K562 (cell line): ENCODE results near the gene EVI5L. TPM values are rescaled to one million over a fixed set of nuclear protein-coding genes. Genes with fewer than 3 reads are reported as not detected.

Experiments
- ATAC-seq: fragments of 200-7000 bp; cut with Tn5 transposase; 3 replicates; pipeline ENCODE4 v1.9.1; 2020; ENCODE audit warnings: moderate library complexity
- BruUV-seq: library from RNA; stranded (reverse); fragments of 400-500 nt; replicated peaks from 2 replicates; lab custom pipeline; 2021; lab: Mats Ljungman, UMichigan
- CTCF ChIA-PET: fragments of 300-600 bp; formaldehyde crosslinking; extraction: SDS; loops from one replicate; lab custom pipeline; 2021; ENCODE audit warnings: low intra/inter-chr PET ratio; lab: Yijun Ruan, JAX
- POLR2A ChIA-PET: fragments of 300-600, 350-650 bp; sonication (Branson Sonifier 250); formaldehyde crosslinking; extraction: SDS; loops from one replicate; lab custom pipeline; 2021; ENCODE audit warnings: antibody characterized with exemption, inconsistent platforms; lab: Yijun Ruan, JAX
- DNase-seq, 4 experiments: peaks; one replicate each; pipeline versions ENCODE4 v3.0.0 to v3.0.0-alpha.2; 2011 to 2018; ENCODE audit warnings: low spot score in 3 of 4, mixed read lengths in 3 of 4; ENCODE audit errors: extremely low read depth in 1 of 4
- FAIRE-seq: peaks from 2 replicates; lab custom pipeline; 2011; peaks lifted over from hg19 to GRCh38; lab: Jason Lieb, UNC
- H2AFZ ChIP-seq: 2 replicates; pipeline ENCODE4 v1.6.0; 2011; ENCODE audit warnings: low read depth, low read length, control low read depth, inconsistent platforms
- H3K27ac ChIP-seq: fragments of 200-600 bp; 3 replicates; pipeline ENCODE4 v1.8.0; 2011; ENCODE audit warnings: low read depth, mild to moderate bottlenecking, control low read depth, inconsistent platforms, low read length, moderate library complexity, mixed read lengths; ENCODE audit errors: extremely low read depth
- H3K27me3 ChIP-seq, 2 experiments: fragments of 300-600 bp in 1 of 2; 2 replicates in 1 of 2; 3 replicates in 1 of 2; pipeline versions ENCODE4 v1.6.0 to v1.8.0; 2011; ENCODE audit warnings: inconsistent platforms in 2 of 2, low read length in 2 of 2, mild to moderate bottlenecking in 1 of 2, mixed read lengths in 1 of 2, moderate library complexity in 1 of 2; ENCODE audit not compliant: control insufficient read depth in 2 of 2, insufficient read depth in 2 of 2
- H3K36me3 ChIP-seq: fragments of 300-600 bp; 3 replicates; pipeline ENCODE4 v1.8.0; 2011; ENCODE audit warnings: mild to moderate bottlenecking, low read length, inconsistent platforms; ENCODE audit not compliant: control insufficient read depth, insufficient read depth
- H3K4me1 ChIP-seq, 2 experiments: fragments of 200-600 bp in 1 of 2; replicated peaks in 1 of 2; 2 replicates in 1 of 2; 3 replicates in 1 of 2; pipeline versions ENCODE4 v1.5.1 to v1.8.0; 2011; ENCODE audit warnings: inconsistent platforms in 2 of 2, low read length in 2 of 2, mild to moderate bottlenecking in 1 of 2, mixed read lengths in 1 of 2, moderate library complexity in 1 of 2; ENCODE audit not compliant: control insufficient read depth in 2 of 2, insufficient read depth in 2 of 2
- H3K4me2 ChIP-seq: 2 replicates; pipeline ENCODE4 v1.6.1; 2011; ENCODE audit warnings: low read length, control low read depth, inconsistent platforms, mixed read lengths; ENCODE audit not compliant: insufficient read depth
- H3K4me3 ChIP-seq: fragments of 200-600 bp; sonication (generic), shearing (Covaris generic); 2 replicates; pipeline ENCODE4 v1.5.1; 2016; ENCODE audit warnings: control low read depth, inconsistent platforms
- H3K79me2 ChIP-seq: fragments of 200-600 bp; 3 replicates; pipeline ENCODE4 v1.8.0; 2011; ENCODE audit warnings: low read length, inconsistent platforms; ENCODE audit not compliant: control insufficient read depth, insufficient read depth
- H3K9ac ChIP-seq, 2 experiments: 2 replicates each; pipeline versions ENCODE4 v1.6.0 to v1.6.1; 2011; ENCODE audit warnings: low read depth in 2 of 2, low read length in 2 of 2, control low read depth in 1 of 2, inconsistent platforms in 1 of 2, mild to moderate bottlenecking in 1 of 2, mixed read lengths in 1 of 2; ENCODE audit not compliant: insufficient read depth in 1 of 2
- H3K9me1 ChIP-seq: one replicate; pipeline ENCODE4 v1.6.0; 2011; ENCODE audit warnings: inconsistent platforms, mild to moderate bottlenecking, low read length, moderate library complexity; ENCODE audit not compliant: control insufficient read depth, insufficient read depth
- H3K9me3 ChIP-seq: replicated peaks from 2 replicates; pipeline ENCODE4 v1.5.1; 2011; ENCODE audit warnings: low read depth, low read length, inconsistent platforms; ENCODE audit not compliant: control insufficient read depth, insufficient read depth
- H4K20me1 ChIP-seq: replicated peaks from 2 replicates; pipeline ENCODE4 v1.6.1; 2011; ENCODE audit warnings: low read length, inconsistent platforms, mixed read lengths; ENCODE audit not compliant: control insufficient read depth, insufficient read depth
- DDX20 ChIP-seq: fragments of 450-650 bp; IDR thresholded peaks from 2 replicates; pipeline ENCODE4 v1.6.1; 2016; ENCODE audit warnings: missing genetic modification characterization, low read depth, mild to moderate bottlenecking, missing compliant biosample characterization, moderate library complexity
- ELK3 ChIP-seq: fragments of 450-650 bp; formaldehyde crosslinking; IDR thresholded peaks from 2 replicates; pipeline ENCODE4 v1.4.0; 2020; ENCODE audit warnings: mild to moderate bottlenecking
- FOXP4 ChIP-seq: sonication (generic); formaldehyde crosslinking; IDR thresholded peaks from 2 replicates; pipeline ENCODE4 v1.8.0; 2022; ENCODE audit warnings: mild to moderate bottlenecking, missing genetic modification reagents, borderline replicate concordance
- HDAC8 ChIP-seq: fragments of 450-650 bp; IDR thresholded peaks from 2 replicates; pipeline ENCODE4 v1.6.1; 2016; ENCODE audit warnings: mild to moderate bottlenecking, missing genetic modification characterization, moderate library complexity, missing compliant biosample characterization
- KDM4B ChIP-seq, 2 experiments: fragments of 450-650 bp in 1 of 2; sonication (generic) in 1 of 2; IDR thresholded peaks; 2 replicates each; pipeline ENCODE4 v1.6.1; 2016 to 2017; ENCODE audit warnings: borderline replicate concordance in 2 of 2, antibody characterized with exemption in 1 of 2, low read depth in 1 of 2, mild to moderate bottlenecking in 1 of 2
- MTA1 ChIP-seq: fragments of 450-650 bp; IDR thresholded peaks from 2 replicates; pipeline ENCODE4 v1.6.1; 2017; ENCODE audit warnings: borderline replicate concordance
- POLR2H ChIP-seq: IDR thresholded peaks from 2 replicates; pipeline ENCODE4 v1.6.1; 2016; ENCODE audit warnings: missing genetic modification characterization, low read depth, mild to moderate bottlenecking, control low read depth, missing compliant biosample characterization, moderate library complexity
- RERE ChIP-seq: sonication (generic); formaldehyde crosslinking; IDR thresholded peaks from 2 replicates; pipeline ENCODE4 v1.8.0; 2023; ENCODE audit warnings: missing genetic modification reagents, mild to moderate bottlenecking, borderline replicate concordance
- TCF15 ChIP-seq: fragments of 250-450 bp; sonication (Bioruptor Pico); IDR thresholded peaks from 2 replicates; pipeline ENCODE4 v1.8.0; 2022; ENCODE audit warnings: moderate library complexity, mild to moderate bottlenecking, inconsistent platforms
- ZNF212 ChIP-seq: fragments of 450-650 bp; formaldehyde crosslinking; IDR thresholded peaks from 2 replicates; pipeline ENCODE4 v1.4.0; 2020; ENCODE audit warnings: mild to moderate bottlenecking
- ZNF766 ChIP-seq: fragments of 200-800 bp; sonication (Bioruptor generic); conservative IDR thresholded peaks from 2 replicates; pipeline ENCODE4 v1.6.1; 2016; ENCODE audit warnings: missing genetic modification characterization, missing compliant biosample characterization
- WGBS: fragments of 100-300 bp; shearing (Covaris generic); methylation state at CpG from one replicate; pipeline ENCODE4 v1.1.6; 2016; ENCODE audit warnings: low coverage, mixed read lengths; ENCODE audit not compliant: insufficient coverage; ENCODE audit errors: missing lambda C conversion rate; 5-methylcytosine and 5-hydroxymethylcytosine counted together
- in situ Hi-C: fragments of 300-500 bp; cut with MboI; formaldehyde crosslinking; loops from 4 replicates; pipeline ENCODE4 v1.15.0; 2018; ENCODE audit warnings: inconsistent platforms, mixed read lengths
- intact Hi-C: fragments of 100-400 bp; cut with micrococcal nuclease; formaldehyde crosslinking; loops from 2 replicates; pipeline ENCODE4 v1.14.2; 2022
- polyA plus RNA-seq, 8 experiments: library from polyadenylated mRNA; depleted of rRNA in 4 of 8; stranded (reverse) in 5 of 8; unstranded in 3 of 8; fragments of >200 nt; fragmentation: Nextera tagmentation in 2 of 8; fragmentation: Illumina TruSeq in 1 of 8; extraction: Ambion mirVana in 2 of 8; extraction: Trizol in 1 of 8; gene quantifications; 2 replicates each; pipeline versions ENCODE4 v1.2.1 to v1.2.3, GENCODE V29; 2011 to 2014; ENCODE audit warnings: inconsistent platforms in 1 of 8, missing spikeins in 1 of 8
- total RNA-seq, 7 experiments: library from RNA; depleted of rRNA in 6 of 7; stranded (reverse); fragments of >200 nt in 6 of 7; fragmentation: Illumina TruSeq in 2 of 7; extraction: Trizol in 2 of 7; gene quantifications; 2 replicates each; pipeline versions ENCODE4 v1.2.1 to v1.2.3, GENCODE V29; 2011 to 2021; ENCODE audit warnings: low replicate concordance in 1 of 7

The EVI5L gene
- total and polyA plus RNA-seq, 9 of the 15 experiments (the other 6 are each of a cell fraction or from before 2014, with no cell fraction given): 0.69 to 1.8 (median 1.2) TPM; not detected in 2

- no peaks in the 10 kb centered on the region for H3K4me1 ChIP-seq
- no peaks in the 10 kb centered on the region for H3K9me1 ChIP-seq
- no peaks in the 10 kb centered on the region for H3K36me3 ChIP-seq
- H3K4me2 ChIP-seq: no peak overlapping the region
- H3K27ac ChIP-seq: no peak overlapping the region
- ChIA-PET POLR2A (interaction anchor here (0.9 to 1.2 kb wide), 2 partner anchors 8 to 220 kb away, joined by 3 read pairs; no protein-coding TSS in a partner anchor), CTCF (no interaction called here)
- no peaks in the 10 kb centered on the region for H3K9me3 ChIP-seq
- no peaks in the 10 kb centered on the region for H4K20me1 ChIP-seq
- ATAC-seq (no peak), DNase-seq (no peak), FAIRE-seq (no peak)
- peaks cover 0 to 5% of the 10 kb centered on the region in 2 experiments; a peak in 2 of 5 replicates for H3K27me3 ChIP-seq
- WGBS: 2% methylated on average over 3 of the region's 3 CpGs
- no peak overlapping the region for H3K4me3 ChIP-seq
- no peaks in the 10 kb centered on the region for H3K79me2 ChIP-seq
- intact Hi-C loops (no loop called here), in situ Hi-C loops (no loop called here)
- TF ChIP-seq POLR2H (tag): no peak
- TF ChIP-seq ZNF212 (CRISPR knock-in tag): no peak
- TF ChIP-seq ELK3: no peak
- TF ChIP-seq DDX20 (tag): no peak
- TF ChIP-seq KDM4B (IDR thresholded peaks at IDR 0.05; ENCODE audit: borderline replicate concordance in 2 of 2, low read depth in 1 of 2): no peak
- no peak for TF ChIP-seq MTA1
- TF ChIP-seq TCF15: no peak
- TF ChIP-seq ZNF766: no peak
- no peak for TF ChIP-seq HDAC8 (tag)
- TF ChIP-seq FOXP4 (CRISPR knock-in tag): no peak
- no peak for TF ChIP-seq RERE (CRISPR knock-in tag)
- H2AFZ ChIP-seq: 0 out of 2 replicates have a peak overlapping the region, but pooled peaks have one; percentile 28
- no peak overlapping the region for H3K9ac ChIP-seq
- BruUV-seq: no TSS peak
Measured at GRCh38 chr19:7820588-7820987, 9.4 kb upstream of the EVI5L start.
